Neural cell (in vitro differentiated cells): ENCODE results near the gene DOCK10. TPM values are rescaled to one million over a fixed set of nuclear protein-coding genes. Genes with fewer than 3 reads are reported as not detected.

Experiments
- H2AFZ ChIP-seq: fragments of 200-600, 300-800 bp; sonication (generic), shearing (Covaris generic); 2 replicates; pipeline ENCODE4 v1.6.0; 2014; ENCODE audit warnings: low read depth, mild to moderate bottlenecking, antibody characterized with exemption, low read length, moderate library complexity
- H3F3A ChIP-seq: fragments of 200-600 bp; shearing (Covaris generic); 2 replicates; pipeline ENCODE4 v1.6.1; 2016; ENCODE audit warnings: mild to moderate bottlenecking, moderate library complexity, mixed read lengths, antibody characterized with exemption, low read length; ENCODE audit not compliant: insufficient read depth, poor library complexity, severe bottlenecking
- H3K27ac ChIP-seq: fragments of 200-600, 300-800 bp; sonication (generic), shearing (Covaris generic); 2 replicates; pipeline ENCODE4 v1.5.1; 2014; ENCODE audit warnings: mild to moderate bottlenecking, low read length, moderate library complexity
- H3K27me3 ChIP-seq: fragments of 300-800, 200-600 bp; sonication (generic), shearing (Covaris generic); 2 replicates; pipeline ENCODE4 v1.6.0; 2014; ENCODE audit warnings: mild to moderate bottlenecking, low read depth, low read length, moderate library complexity; ENCODE audit not compliant: insufficient read depth
- H3K36me3 ChIP-seq: fragments of 300-800, 200-600 bp; sonication (generic), shearing (Covaris generic); 2 replicates; pipeline ENCODE4 v1.5.1; 2014; ENCODE audit warnings: mild to moderate bottlenecking, antibody characterized with exemption, low read length, moderate library complexity; ENCODE audit not compliant: insufficient read depth
- H3K4me2 ChIP-seq: fragments of 300-800, 200-600 bp; sonication (generic), shearing (Covaris generic); 2 replicates; pipeline ENCODE4 v1.6.0; 2014; ENCODE audit warnings: mild to moderate bottlenecking, low read length
- H3K4me3 ChIP-seq: fragments of 300-800, 200-600 bp; sonication (generic), shearing (Covaris generic); 2 replicates; pipeline ENCODE4 v1.5.1; 2014; ENCODE audit warnings: mild to moderate bottlenecking, low read length, moderate library complexity
- H3K79me2 ChIP-seq: fragments of 200-600 bp; shearing (Covaris generic); replicated peaks from 2 replicates; pipeline ENCODE4 v1.6.0; 2014; ENCODE audit warnings: mild to moderate bottlenecking, low read length, moderate library complexity; ENCODE audit not compliant: insufficient read depth
- H3K9ac ChIP-seq: fragments of 300-800, 200-600 bp; sonication (generic), shearing (Covaris generic); 2 replicates; pipeline ENCODE4 v1.6.1; 2016; ENCODE audit warnings: mild to moderate bottlenecking, low read length, mixed read lengths
- H3K9me2 ChIP-seq: fragments of 200-600 bp; shearing (Covaris generic); 2 replicates; pipeline ENCODE4 v1.6.1; 2016; ENCODE audit warnings: mild to moderate bottlenecking, low read length, mixed read lengths; ENCODE audit not compliant: insufficient read depth
- H3K9me3 ChIP-seq: fragments of 200-600, 300-800 bp; sonication (generic), shearing (Covaris generic); 2 replicates; pipeline ENCODE4 v1.6.1; 2016; ENCODE audit warnings: mild to moderate bottlenecking, mixed run types, low read length, moderate library complexity, mixed read lengths
- H4K20me1 ChIP-seq: fragments of 200-600 bp; shearing (Covaris generic); 2 replicates; pipeline ENCODE4 v1.6.1; 2016; ENCODE audit warnings: mild to moderate bottlenecking, mixed run types; ENCODE audit not compliant: insufficient read depth
- CTCF ChIP-seq: fragments of 450-650 bp; IDR thresholded peaks from 2 replicates; pipeline ENCODE4 v1.5.1; 2014; ENCODE audit warnings: antibody characterized with exemption, mild to moderate bottlenecking, moderate library complexity; ENCODE audit not compliant: poor library complexity, severe bottlenecking
- EP300 ChIP-seq: fragments of 450-650 bp; conservative IDR thresholded peaks from 2 replicates; pipeline ENCODE4 v1.6.1; 2014; ENCODE audit warnings: antibody characterized with exemption, mild to moderate bottlenecking, moderate library complexity; ENCODE audit not compliant: poor library complexity, severe bottlenecking
- EZH2 ChIP-seq: fragments of 200-600, 300-800 bp; shearing (Covaris generic), sonication (generic); IDR thresholded peaks from 2 replicates; pipeline ENCODE4 v1.6.1; 2014; ENCODE audit warnings: antibody characterized with exemption, low read length, borderline replicate concordance, mild to moderate bottlenecking; ENCODE audit not compliant: insufficient read depth, poor library complexity, severe bottlenecking
- MXI1 ChIP-seq: fragments of 450-650 bp; conservative IDR thresholded peaks from 2 replicates; pipeline ENCODE4 v1.6.1; 2014; ENCODE audit warnings: antibody characterized with exemption, mild to moderate bottlenecking; ENCODE audit not compliant: poor library complexity, severe bottlenecking
- POLR2AphosphoS5 ChIP-seq: IDR thresholded peaks from 2 replicates; pipeline ENCODE4 v1.6.1; 2012
- RAD21 ChIP-seq: fragments of 450-650 bp; conservative IDR thresholded peaks from 2 replicates; pipeline ENCODE4 v1.6.1; 2014; ENCODE audit warnings: antibody characterized with exemption, mild to moderate bottlenecking, moderate library complexity
- REST ChIP-seq: IDR thresholded peaks from 2 replicates; pipeline ENCODE4 v1.6.1; 2012; ENCODE audit warnings: borderline replicate concordance
- TAF1 ChIP-seq: IDR thresholded peaks from 2 replicates; pipeline ENCODE4 v1.6.1; 2012; ENCODE audit warnings: low read depth
- polyA plus RNA-seq: library from polyadenylated mRNA; depleted of rRNA; stranded (reverse); fragments of >200 nt; gene quantifications from 2 replicates; pipeline ENCODE4 v1.2.3, GENCODE V29; 2014

Gene DOCK10
- polyA plus RNA-seq, 1 donor from 2014 or later: 0.37 TPM

GRCh38 chr2:224807153-224807964, 234.9 kb downstream of the DOCK10 start:
- no peak for TF ChIP-seq EP300
- TF ChIP-seq MXI1: no peak
- Histone ChIP-seq H3K27ac (no peak overlapping the region), H3K9me3 (no peaks in the 10 kb centered on the region), H3K27me3 (no peaks in the 10 kb centered on the region), H3K4me3 (no peak overlapping the region), H3K9me2 (no peaks in the 10 kb centered on the region), H3K79me2 (no peaks in the 10 kb centered on the region), H4K20me1 (no peaks in the 10 kb centered on the region), H3K36me3 (no peaks in the 10 kb centered on the region), H3K9ac (no peak overlapping the region), H3F3A (no peaks in the 10 kb centered on the region), H2AFZ (no peak overlapping the region), H3K4me2 (no peak overlapping the region)

- no peaks in the 10 kb centered on the region for H3K9me2 ChIP-seq
- no peaks in the 10 kb centered on the region for H4K20me1 ChIP-seq
- H3K9me3 ChIP-seq: no peaks in the 10 kb centered on the region
- no peaks in the 10 kb centered on the region for H3K79me2 ChIP-seq
- H3K36me3 ChIP-seq: no peaks in the 10 kb centered on the region
- H3K4me3 ChIP-seq: no peak overlapping the region
- no peak overlapping the region for H3K4me2 ChIP-seq
- TF ChIP-seq EP300: peak; percentile 63
- no peak for TF ChIP-seq EZH2
- H3F3A ChIP-seq: no peaks in the 10 kb centered on the region
- no peak overlapping the region for H3K9ac ChIP-seq
- H2AFZ ChIP-seq: no peak overlapping the region
- no peak overlapping the region for H3K27ac ChIP-seq
- no peaks in the 10 kb centered on the region for H3K27me3 ChIP-seq
These were observed 238.3 kb downstream of the DOCK10 start for GRCh38 chr2:224803930-224804329.

GRCh38 chr2:224802407-224802806, 239.9 kb downstream of the DOCK10 start:
- TF ChIP-seq MXI1 (no peak), REST (peak; percentile 59), EZH2 (no peak), TAF1 (no peak), CTCF (no peak), RAD21 (no peak), POLR2AphosphoS5 (no peak), EP300 (no peak)
- Histone ChIP-seq H3K36me3 (no peaks in the 10 kb centered on the region), H3K9me3 (no peaks in the 10 kb centered on the region), H3K9me2 (no peaks in the 10 kb centered on the region), H3K27ac (no peak overlapping the region), H4K20me1 (no peaks in the 10 kb centered on the region), H3K4me2 (no peak overlapping the region), H3F3A (no peaks in the 10 kb centered on the region), H3K27me3 (no peaks in the 10 kb centered on the region), H3K4me3 (no peak overlapping the region), H3K79me2 (no peaks in the 10 kb centered on the region), H2AFZ (no peak overlapping the region), H3K9ac (no peak overlapping the region)
